Testis (tissue), 2 donors: Measurements from ENCODE around the gene DHRS4L2.
"Not testable (repeated sequence)": the region's sequence is repeated elsewhere in the genome, so short reads cannot be mapped to it uniquely, and the experiment has no call there.

ENCODE experiments used
- POLR2A ChIP-seq: fragments of 450-650 bp; IDR thresholded peaks from one replicate; pipeline ENCODE4 v1.6.1; 2017; ENCODE audit warnings: antibody characterized with exemption, mild to moderate bottlenecking, moderate library complexity
- TF ChIP-seq, protein P1 (sequence below), 3 experiments: fragments of 450-650 bp in 2 of 3; fragments of 200-600 bp in 1 of 3; sonication (generic) in 1 of 3; IDR thresholded peaks; one replicate each; pipeline ENCODE4 v1.5.1; 2016 to 2019; ENCODE audit warnings: antibody characterized with exemption in 3 of 3, mild to moderate bottlenecking in 2 of 3, moderate library complexity in 1 of 3

DNA sequence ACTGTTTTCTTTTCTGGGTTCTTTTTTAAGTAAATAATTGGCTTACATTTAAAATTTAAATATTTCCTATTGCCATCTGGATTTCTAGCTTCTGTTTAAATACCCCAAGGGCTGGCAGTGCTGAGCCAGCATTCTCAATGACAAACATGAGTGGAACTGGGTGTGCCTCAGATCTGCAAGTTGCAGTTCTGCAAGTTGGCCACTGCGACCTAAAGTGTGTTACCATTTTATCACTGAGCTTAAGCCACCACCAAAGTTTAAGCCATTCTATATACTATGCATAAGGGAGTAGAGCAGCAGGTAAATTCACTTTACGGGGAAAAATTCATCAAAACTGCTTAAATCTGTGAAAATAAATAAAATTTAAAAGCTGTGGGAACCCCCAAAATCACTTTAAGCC lies 11.5 kb upstream of the DHRS4L2 start:
- TF ChIP-seq, protein P1, sequence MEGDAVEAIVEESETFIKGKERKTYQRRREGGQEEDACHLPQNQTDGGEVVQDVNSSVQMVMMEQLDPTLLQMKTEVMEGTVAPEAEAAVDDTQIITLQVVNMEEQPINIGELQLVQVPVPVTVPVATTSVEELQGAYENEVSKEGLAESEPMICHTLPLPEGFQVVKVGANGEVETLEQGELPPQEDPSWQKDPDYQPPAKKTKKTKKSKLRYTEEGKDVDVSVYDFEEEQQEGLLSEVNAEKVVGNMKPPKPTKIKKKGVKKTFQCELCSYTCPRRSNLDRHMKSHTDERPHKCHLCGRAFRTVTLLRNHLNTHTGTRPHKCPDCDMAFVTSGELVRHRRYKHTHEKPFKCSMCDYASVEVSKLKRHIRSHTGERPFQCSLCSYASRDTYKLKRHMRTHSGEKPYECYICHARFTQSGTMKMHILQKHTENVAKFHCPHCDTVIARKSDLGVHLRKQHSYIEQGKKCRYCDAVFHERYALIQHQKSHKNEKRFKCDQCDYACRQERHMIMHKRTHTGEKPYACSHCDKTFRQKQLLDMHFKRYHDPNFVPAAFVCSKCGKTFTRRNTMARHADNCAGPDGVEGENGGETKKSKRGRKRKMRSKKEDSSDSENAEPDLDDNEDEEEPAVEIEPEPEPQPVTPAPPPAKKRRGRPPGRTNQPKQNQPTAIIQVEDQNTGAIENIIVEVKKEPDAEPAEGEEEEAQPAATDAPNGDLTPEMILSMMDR (IDR thresholded peaks at IDR 0.05), result peak in 1 of 3 experiments; percentile 37
- not testable (repeated sequence) for TF ChIP-seq POLR2A
